Gastrocnemius medialis (tissue), 4 donors: ENCODE results near the gene UBE2J1.

Source experiments
- CTCF ChIP-seq, 5 experiments: fragments of 450-650 bp in 3 of 5; fragments of 200-600 bp in 2 of 5; sonication (generic) in 2 of 5; IDR thresholded peaks in 4 of 5; conservative IDR thresholded peaks in 1 of 5; 1 replicate in 4 of 5; 2 replicates in 1 of 5; pipeline ENCODE4 v1.5.1; 2016 to 2019; ENCODE audit warnings: antibody characterized with exemption in 5 of 5, mild to moderate bottlenecking in 3 of 5, moderate library complexity in 3 of 5
- POLR2A ChIP-seq, 2 donors: fragments of 450-650 bp; IDR thresholded peaks; one replicate each; pipeline ENCODE4 v1.6.1; 2017; ENCODE audit warnings: antibody characterized with exemption in 2 of 2, mild to moderate bottlenecking in 2 of 2, moderate library complexity in 2 of 2

DNA sequence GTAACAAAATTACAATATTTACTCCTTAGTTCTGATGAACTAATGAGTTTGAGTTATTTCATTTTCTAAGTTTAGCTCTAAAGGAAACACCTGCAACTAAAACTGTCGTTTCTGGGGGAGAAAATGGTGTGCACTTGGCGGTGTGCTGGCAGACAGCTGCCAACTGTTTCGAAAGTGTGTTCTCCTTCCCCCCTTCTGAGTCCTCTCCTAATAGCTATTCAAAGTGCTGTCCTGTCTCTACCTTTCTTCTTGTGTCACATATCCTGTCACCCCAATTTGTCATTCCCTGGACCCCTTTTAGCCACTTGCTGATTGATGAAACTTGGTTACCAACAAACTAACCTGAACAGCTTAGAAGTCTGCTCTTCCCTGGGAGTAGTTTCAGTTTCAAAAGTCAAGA is 4.9 kb upstream of the UBE2J1 start:
- TF ChIP-seq CTCF (IDR thresholded peaks at IDR 0.05 in 4 of 5, conservative IDR thresholded peaks at IDR 0.05 in 1 of 5) (no peak), POLR2A (IDR thresholded peaks at IDR 0.05) (no peak)
